Activated CD4-positive, alpha-beta T cell treated with anti-CD3 and anti-CD28 coated beads, Interleukin-2, amount 50 U/mL, for 16 hours (primary cell): ENCODE data around the gene PTGER1.
"Not testable (repeated sequence)": the region's sequence is repeated elsewhere in the genome, so short reads cannot be mapped to it uniquely, and the experiment has no call there.

Experiments used
- DNase-seq: peaks from one replicate; pipeline ENCODE4 v3.0.0-alpha.2; 2020

The PTGER1 gene

DNA sequence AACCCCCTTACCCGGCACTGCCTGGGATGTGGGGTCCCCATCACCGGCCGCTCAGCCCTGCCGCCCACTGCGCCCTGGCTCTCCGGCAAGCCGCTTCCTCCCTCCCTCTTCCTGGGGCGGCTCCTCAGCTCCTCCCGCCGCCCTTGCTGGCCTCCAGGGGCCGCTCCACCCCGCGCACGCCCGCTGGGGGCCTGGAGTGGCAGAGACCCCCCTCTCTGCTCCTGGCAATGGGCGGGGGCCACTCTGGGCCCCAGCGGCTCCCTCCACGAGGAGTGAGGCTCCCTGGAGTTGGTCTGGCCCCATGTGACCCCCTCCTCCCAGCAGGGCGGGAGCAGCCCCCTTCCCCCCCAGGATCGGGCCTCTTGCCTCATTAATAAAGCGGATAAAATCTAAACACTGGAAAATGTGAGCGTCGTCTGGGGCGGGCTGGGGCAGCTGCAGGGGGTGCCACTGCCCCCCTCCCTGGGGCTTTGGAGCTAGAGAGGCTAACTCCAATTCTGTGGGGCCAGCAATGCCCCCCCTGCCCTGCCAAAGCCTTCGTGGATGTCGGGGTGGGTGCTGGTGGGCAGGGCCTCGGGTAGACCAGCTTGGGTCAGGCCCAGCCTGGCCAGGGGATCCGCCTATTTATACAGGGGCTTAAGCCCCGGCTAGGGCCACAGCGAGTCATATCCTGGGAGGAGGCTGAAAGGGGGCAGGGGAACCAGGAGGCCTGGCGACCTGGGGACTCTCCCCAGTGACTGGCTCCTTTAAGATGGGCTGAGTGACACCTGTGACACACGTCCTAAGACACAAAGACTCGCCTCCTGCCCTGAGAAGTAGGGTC, at the start of gene PTGER1:
Gene PTGER1 (minus strand): TSS at position 104 of the 823 bp plus-strand sequence. CDS start 1,034 bp downstream, outside the sequence.
- DNase-seq = peak; percentile 29

DNA sequence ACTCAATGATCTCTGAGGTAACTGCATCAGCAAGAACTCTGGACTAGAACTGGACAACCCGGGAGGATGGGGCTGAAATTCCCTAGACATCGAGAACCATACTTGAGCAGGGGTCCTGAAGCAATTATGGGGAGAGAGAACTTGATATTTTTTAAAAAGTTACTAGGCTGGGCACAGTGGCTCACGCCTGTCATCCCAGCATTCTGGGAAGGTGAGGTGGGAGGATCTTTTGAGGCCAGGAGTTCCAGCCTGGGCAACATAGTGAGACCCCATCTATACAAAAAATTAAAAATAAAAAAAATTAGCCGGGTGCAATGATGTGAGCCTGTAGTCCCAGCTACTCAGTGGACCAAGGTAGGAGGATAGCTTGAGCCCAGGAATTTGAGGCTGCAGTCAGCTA, 45.4 kb upstream of the PTGER1 start:
- DNase-seq = no peak

DNA sequence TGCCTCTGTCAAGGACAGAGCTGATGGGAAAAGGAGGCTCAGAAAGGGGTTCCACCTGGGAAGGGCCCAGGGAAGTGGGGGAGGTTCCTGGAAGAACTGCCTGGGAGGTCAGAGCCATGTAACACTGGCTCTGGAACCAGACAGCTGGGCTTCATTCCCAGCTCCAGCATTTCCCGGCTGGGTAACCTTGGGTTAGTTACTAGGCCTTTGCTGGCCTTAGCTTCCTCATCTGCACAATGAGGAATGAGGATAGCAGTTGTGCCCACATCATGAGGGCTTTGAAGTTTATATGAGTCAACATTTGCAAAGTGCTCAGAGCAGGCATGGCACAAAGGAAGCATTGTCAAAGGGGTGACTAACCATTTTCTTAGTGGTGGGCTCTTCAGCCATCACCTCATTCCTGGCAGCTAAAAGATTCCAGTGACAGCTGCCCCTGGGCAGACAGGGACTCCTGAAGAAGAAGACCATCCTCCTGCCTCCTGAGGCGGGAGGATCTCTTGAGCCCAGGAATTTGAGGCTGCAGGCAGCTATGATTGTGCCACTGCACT, 44.8 kb upstream of the PTGER1 start:
- DNase-seq = no peak

DNA sequence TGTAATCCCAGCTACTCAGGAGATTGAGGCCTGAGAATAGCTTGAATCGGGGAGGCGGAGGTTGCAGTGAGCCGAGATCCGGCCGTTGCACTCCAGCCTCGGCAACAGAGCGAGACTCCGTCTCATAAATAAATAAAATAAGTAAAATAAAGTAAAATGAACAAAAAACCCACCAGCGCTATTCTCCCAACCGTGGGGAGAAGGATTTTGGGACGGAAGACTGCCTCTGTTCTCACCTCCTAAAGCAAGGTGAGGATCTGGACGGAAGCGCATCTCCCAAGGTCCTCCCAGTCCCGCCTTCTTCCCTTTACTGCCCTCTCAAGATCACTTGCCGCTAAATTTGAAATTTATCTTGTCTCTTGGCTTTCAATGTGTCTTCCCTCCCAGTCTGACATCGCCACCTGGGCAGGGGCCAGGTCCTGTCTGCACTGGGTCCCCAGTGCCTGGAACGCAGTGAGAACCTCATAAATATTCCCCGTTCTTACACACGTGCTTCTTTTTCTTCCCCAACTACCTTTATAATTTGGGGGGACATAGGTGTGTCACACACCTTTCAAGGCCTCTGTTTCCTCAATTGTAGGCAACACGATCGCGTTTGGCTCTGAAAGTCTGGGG, 44.2 kb upstream of the PTGER1 start:
- no peak for DNase-seq

GRCh38 chr19:14517840-14518505, 42.8 kb upstream of the PTGER1 start, which contains the start of gene DNAJB1:
TSS of gene DNAJB1 (minus strand) at chr19:14518397. CDS start at chr19:14518349, 48 bp downstream.
- DNase-seq = peak; percentile 78

GRCh38 chr19:14517446-14517839, 42.3 kb upstream of the PTGER1 start:
- DNase-seq = no peak

DNA sequence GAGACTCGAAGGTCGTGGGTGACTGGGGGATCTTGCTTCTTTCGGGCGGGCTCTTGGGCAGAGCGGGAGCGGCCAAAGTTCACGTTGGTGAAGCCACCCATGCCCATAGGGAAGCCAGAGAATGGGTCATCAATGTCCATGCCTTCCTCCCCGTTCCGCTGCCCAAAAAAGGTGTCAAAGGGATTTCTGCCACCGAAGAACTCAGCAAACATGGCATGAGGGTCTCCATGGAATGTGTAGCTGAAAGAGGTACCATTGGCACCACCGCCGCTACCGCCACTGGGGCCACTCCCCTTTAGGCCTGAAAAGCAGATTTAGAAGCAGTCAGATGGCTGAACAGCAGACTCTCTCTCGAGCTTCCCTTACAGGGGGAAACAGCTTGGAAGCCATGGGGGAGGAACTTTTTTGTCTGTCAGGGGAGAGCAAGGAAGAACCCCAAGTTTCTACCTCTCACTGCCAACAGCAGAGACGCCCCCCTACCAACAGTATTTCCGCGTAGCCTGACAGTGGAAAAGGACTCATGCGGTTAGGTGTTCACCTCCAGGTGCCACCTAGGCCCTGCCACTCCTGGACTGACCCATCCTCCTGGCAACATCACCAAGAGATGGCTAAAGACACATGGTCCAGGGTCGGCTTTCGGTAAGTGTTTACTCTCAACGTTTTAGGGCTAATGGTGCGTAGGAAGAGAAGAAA, 41.7 kb upstream of the PTGER1 start:
- no peak for DNase-seq

DNA sequence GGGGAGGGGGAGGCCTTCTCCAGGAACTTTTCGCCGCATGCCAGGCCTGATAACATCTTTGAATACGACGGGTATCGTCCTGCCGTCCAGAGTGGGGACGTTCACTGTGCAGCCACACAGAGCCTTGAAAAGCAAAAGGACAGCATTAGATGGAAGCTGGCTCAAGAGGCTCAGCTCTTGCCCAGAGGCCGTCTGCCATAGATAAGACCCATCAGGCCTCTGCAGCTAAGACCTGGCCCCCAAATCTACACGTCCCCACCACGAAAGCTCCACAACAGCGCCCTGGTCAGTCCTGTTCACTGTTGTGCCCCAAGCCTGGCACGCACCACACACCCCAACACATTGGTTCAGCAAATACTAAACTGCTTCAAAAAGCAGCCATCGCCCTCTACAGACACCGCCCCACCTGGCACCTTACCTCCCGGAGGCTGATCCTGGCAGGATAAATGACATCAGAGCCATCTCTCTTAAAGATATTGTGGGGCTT, 40.9 kb upstream of the PTGER1 start:
- no peak for DNase-seq

DNA sequence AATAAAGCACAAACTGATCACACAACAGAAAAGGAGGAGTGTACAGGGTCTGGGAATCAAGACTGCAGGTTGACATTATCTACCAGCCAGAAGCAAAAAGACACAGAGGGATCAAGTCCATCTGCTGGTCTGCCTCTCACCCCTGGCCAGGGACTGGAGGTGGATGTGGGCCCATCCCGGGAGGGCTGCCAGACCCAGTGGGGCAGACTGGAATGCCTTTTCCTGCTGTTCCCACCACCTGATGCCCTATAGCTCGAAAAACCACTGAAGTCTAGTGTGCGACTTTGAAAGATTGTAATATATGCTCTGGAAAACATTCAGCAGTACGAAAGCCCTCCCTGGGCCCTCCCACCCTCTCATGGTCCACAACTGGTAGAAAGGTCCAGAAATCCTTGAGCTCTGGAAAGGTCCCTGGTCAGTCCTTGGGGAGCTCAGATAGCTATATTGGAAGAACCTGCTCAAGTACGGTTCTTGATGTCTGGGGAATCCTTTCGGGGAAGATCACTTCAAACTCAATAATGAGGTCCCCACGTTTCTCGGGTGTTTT, 40.4 kb upstream of the PTGER1 start:
- no peak for DNase-seq

- DNase-seq = no peak
Observed at GRCh38 chr19:14514215-14514863, 39.2 kb upstream of the PTGER1 start.

GRCh38 chr19:14512406-14512961, 37.3 kb upstream of the PTGER1 start:
- DNase-seq = no peak

DNA sequence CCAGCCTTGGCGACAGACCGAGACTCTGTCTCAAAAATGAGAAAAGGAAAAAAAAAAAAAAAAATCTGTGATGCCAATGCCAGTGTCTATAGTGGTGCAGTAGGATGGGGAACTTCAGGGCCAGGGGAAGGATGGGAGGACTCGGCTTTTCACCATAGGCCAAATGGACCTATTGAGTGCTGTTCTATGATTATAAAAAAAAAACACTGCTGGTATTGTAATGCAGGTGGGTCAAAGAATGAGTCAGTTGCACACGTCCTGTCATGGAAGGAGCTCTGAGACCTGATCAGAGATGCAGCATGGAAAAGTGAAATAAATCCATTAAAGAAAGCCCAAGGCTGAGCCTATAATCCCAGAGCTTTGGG, 36.1 kb upstream of the PTGER1 start:
- no peak for DNase-seq

GRCh38 chr19:14510311-14511228, 35.4 kb upstream of the PTGER1 start:
- DNase-seq = no peak

DNA sequence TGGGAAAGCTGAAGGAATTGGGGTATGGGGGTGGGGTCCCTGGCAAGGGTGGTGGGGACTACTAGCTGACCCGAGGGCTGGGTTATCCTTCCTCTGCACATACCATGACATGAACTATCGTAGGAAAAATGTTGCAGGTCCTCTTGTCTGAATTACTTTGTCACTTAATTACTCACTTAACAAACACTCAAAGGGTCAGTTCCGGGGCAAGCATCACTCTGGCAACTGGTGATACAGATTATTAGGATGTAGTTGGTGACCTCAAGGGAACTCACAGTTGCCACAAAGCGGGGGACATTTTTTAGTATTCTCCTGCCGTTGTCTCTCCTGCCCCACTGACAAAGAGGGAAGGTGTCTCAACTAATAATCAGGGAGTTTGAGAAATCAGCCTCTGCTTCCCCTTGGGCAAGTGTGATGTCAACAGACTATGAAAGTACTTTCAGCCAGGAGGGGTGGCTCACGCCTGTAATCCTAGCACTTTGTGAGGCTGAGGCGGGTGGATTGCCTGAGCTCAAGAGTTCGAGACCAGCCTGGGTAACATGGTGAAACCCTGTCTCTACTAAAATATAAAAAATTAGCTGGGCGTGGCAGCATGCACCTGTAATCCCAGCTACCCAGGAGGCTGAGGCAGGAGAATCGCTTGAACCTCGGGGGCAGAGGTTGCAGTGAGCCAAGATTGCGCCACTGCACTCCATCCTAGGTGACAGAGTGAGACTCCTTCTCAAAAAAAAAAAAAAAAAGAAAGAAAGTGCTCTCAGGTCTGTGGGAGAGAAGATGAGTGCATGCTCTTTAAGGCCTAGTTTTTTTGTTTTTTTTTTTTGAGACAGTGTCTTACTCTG, 32.8 kb upstream of the PTGER1 start:
- DNase-seq = no peak

GRCh38 chr19:14505488-14506239, 30.5 kb upstream of the PTGER1 start:
- DNase-seq = peak; percentile 82

DNA sequence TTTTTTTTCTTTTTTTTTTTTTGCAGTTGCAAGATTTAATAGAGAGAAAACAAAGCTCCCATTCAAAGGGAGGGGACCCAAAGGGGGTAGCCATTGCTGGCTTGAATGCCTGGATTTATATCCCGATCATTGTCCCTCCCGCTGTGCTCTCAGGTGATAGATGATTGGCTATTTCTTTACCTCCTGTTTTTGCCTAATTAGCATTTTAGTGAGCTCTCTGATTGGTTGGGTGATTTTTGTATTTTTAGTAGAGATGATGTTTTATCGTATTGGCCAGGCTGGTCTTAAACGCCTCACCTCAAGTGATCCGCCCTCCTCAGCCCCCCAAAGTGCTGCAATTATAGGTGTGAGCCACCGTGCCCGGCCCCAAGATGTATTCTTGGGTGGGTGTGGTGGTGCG, 29.4 kb upstream of the PTGER1 start:
- DNase-seq = not testable (repeated sequence)

DNA sequence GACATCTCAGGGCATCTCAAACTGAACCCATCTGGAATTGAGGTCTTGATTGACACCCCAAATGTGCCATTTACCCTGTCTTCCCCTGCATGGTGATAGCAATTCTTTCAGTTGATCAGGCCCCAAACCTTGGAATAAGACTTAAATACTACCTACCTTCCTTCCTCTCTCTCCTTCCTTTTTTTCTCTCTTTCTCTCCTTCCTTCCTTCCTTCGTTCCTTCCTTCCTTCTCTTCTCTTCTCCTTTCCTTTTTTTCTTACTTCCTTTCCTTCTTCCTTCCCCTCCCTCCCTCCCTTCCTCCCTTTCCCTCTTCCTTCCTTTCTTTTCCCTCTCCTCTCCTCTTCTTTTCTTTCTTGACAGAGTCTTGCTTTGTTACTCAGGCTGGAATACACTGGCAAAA, 28.1 kb upstream of the PTGER1 start:
- no peak for DNase-seq

DNA sequence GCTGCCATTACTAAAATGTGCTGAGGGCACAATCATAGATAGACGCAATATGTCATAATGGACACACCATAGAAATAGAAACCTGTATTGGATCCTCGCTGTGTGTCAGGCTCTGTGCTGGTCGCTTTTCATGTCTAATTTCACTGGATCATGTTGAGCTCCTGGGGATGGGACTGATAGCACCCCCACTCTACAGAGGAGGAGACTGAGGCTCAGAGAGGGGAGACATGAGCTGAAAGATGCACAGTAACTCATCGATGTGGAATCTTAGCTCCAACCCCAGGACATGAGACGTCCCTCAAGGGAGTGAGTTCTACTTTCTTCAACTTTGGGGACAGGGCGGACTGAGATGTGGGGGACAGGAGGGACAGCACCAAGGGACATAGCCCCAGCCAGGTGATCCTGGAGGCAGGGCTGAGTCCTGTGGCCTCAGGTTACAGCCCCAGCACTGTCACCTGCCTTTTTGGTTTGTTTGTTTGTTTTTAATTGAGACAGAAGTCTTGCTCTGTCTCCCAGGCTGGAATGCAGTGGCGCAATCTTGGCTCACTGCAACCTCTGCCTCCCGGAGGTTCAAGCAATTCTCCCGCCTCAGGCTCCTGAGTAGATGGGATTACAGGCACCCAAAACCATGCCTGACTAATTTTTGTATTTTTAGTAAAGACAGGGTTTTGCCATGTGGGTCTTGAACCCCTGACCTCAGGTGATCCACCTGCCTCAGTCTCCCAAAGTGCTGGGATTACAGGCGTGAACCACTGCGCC, 27.4 kb upstream of the PTGER1 start:
- no peak for DNase-seq
